Muscle of leg (tissue), 11 donors: ENCODE results near the gene CHCHD1. TPM values are rescaled to one million over a fixed set of nuclear protein-coding genes. Genes with fewer than 3 reads are reported as not detected.

Experiments used
- DNase-seq: peaks from one replicate; pipeline ENCODE4 v3.0.0; 2013
- H3K27ac ChIP-seq: one replicate; pipeline ENCODE4 v1.5.1; 2013; ENCODE audit warnings: mild to moderate bottlenecking, low read length, control low read depth
- H3K27me3 ChIP-seq: one replicate; pipeline ENCODE4 v1.6.1; 2013; ENCODE audit warnings: low read length; ENCODE audit not compliant: control insufficient read depth, insufficient read depth
- H3K36me3 ChIP-seq: one replicate; pipeline ENCODE4 v1.6.1; 2013; ENCODE audit warnings: low read length; ENCODE audit not compliant: control insufficient read depth, insufficient read depth
- H3K4me1 ChIP-seq: one replicate; pipeline ENCODE4 v1.6.1; 2013; ENCODE audit warnings: low read length; ENCODE audit not compliant: control insufficient read depth, insufficient read depth
- H3K4me3 ChIP-seq: one replicate; pipeline ENCODE4 v1.5.1; 2013; ENCODE audit warnings: low read length, control low read depth
- H3K9me3 ChIP-seq: replicated peaks from 2 replicates; pipeline ENCODE4 v1.6.1; 2013; ENCODE audit warnings: low read depth, low read length; ENCODE audit not compliant: control insufficient read depth
- WGBS: methylation state at CpG from one replicate; pipeline ENCODE4 v1.1.5; 2013; ENCODE audit warnings: missing lambda C conversion rate; ENCODE audit not compliant: insufficient coverage; 5-methylcytosine and 5-hydroxymethylcytosine counted together
- polyA plus RNA-seq, 8 donors: library from polyadenylated mRNA; unstranded; fragments of 120-200 nt; gene quantifications; one replicate each; pipeline versions ENCODE4 v1.2.1 to v1.2.3, GENCODE V29; 2013; ENCODE audit warnings: inconsistent platforms in 1 of 8, low replicate concordance in 1 of 8; ENCODE audit not compliant: insufficient read length in 8 of 8, insufficient read depth in 1 of 8
- total RNA-seq: library from RNA; stranded (reverse); fragments of 120-200 nt; gene quantifications from one replicate; pipeline ENCODE4 v1.2.4, GENCODE V29; 2013

The CHCHD1 gene
- total and polyA plus RNA-seq, 9 donors, result 30.1 to 36.3 (median 33.3) TPM

DNA sequence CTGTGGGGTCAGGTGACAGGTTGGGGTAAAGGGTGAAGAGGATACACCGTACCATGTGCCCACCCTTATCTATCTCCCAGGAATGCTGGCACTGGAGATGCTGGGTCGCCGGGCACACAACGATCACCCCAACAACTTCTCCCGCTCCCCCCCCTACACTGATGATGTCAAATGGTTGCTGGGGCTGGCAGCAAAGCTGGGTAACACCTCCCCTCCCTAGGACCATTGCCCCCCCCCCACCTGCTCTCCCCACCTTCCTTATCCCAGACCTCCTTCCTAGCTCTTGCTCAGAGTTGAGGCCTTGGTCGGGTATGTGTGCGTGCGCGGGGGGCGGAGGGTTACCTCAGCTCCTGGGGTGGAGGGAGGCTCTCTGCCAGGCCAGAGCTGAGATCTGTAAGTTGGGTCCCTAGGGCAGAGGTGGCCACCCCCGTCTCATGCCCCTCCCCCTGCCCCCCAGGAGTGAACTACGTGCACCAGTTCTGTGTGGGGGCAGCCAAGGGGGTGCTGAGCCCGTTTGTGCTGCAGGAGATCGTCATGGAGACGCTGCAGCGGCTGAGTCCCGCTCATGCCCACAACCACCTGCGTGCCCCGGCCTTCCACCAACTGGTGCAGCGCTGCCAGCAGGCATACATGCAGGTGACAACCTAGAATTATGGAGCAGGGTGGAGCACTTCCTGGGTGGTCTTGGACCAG is 18.9 kb downstream of the CHCHD1 start:
- no peaks in the 10 kb centered on the region for H3K9me3 ChIP-seq
- H3K36me3 ChIP-seq, result peaks cover 95% of the 10 kb centered on the region
- no peak for DNase-seq
- WGBS, result 61% methylated on average over 5 of the region's 20 CpGs
- no peak overlapping the region for H3K27ac ChIP-seq
- no peaks in the 10 kb centered on the region for H3K27me3 ChIP-seq
- H3K4me3 ChIP-seq, result no peak overlapping the region
- H3K4me1 ChIP-seq, result no peaks in the 10 kb centered on the region

- Histone ChIP-seq H3K36me3 (peaks cover 98% of the 10 kb centered on the region), H3K4me3 (no peak overlapping the region), H3K27ac (no peak overlapping the region), H3K9me3 (no peaks in the 10 kb centered on the region), H3K27me3 (no peaks in the 10 kb centered on the region), H3K4me1 (no peaks in the 10 kb centered on the region)
- 95% methylated on average over 13 of the region's 13 CpGs for WGBS
- no peak for DNase-seq
These were observed 19.4 kb downstream of the CHCHD1 start for GRCh38 chr10:73801253-73801590.

GRCh38 chr10:73802276-73802991 is 20.6 kb downstream of the CHCHD1 start:
- no peaks in the 10 kb centered on the region for H3K9me3 ChIP-seq
- H3K4me1 ChIP-seq, result peaks cover 6% of the 10 kb centered on the region
- no peak for DNase-seq
- WGBS, result 74% methylated on average over 6 of the region's 11 CpGs
- H3K27me3 ChIP-seq, result no peaks in the 10 kb centered on the region
- no peak overlapping the region for H3K27ac ChIP-seq
- peaks cover 98% of the 10 kb centered on the region for H3K36me3 ChIP-seq
- H3K4me3 ChIP-seq, result no peak overlapping the region

- no peaks in the 10 kb centered on the region for H3K27me3 ChIP-seq
- no peak overlapping the region for H3K27ac ChIP-seq
- H3K4me3 ChIP-seq, result no peak overlapping the region
- no peak for DNase-seq
- peaks cover 98% of the 10 kb centered on the region for H3K36me3 ChIP-seq
- H3K4me1 ChIP-seq, result peaks cover 6% of the 10 kb centered on the region
- H3K9me3 ChIP-seq, result no peaks in the 10 kb centered on the region
These were observed 21.9 kb downstream of the CHCHD1 start for GRCh38 chr10:73803680-73804286.

DNA sequence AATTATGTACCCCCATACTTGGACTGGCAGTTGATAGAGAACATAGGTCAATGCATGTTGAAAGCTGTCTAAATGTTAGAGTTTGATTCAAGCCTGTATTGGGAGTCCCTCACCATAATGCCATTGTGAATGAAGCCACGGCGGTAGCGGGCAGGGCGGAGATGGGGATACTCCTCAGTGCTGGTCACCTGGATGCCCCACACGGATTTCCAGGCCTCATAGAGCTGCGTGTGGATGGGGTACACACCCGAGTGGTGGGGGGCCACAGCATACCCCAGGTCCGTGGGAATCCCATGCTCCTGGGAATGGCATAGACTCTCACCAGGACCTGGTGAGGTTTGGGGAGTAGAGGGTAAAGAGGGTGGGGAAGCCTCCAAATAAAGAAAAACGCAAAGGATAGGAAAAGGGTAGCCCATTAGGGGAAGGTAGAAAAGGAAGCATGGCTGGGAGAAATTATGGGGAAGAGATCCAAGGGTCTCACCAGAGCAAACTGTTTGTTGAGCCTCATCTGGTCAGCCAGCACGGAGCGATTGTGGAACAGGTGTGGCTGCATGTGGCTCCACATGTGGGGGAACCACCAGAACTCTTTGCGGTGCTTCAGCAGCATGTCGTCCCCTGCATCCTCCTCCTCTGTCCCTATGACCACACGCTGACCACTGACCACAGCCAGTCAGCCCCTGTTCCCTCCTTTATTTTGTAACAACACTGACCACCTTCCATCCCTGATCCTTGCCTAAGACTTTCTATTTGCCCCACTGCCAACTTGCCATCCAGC is 24.5 kb downstream of the CHCHD1 start:
- Histone ChIP-seq H3K9me3 (no peaks in the 10 kb centered on the region), H3K4me1 (peaks cover 14% of the 10 kb centered on the region), H3K36me3 (peaks cover 84% of the 10 kb centered on the region), H3K4me3 (no peak overlapping the region), H3K27ac (no peak overlapping the region), H3K27me3 (no peaks in the 10 kb centered on the region)
- WGBS, result 93% methylated on average over 14 of the region's 14 CpGs
- no peak for DNase-seq

GRCh38 chr10:73807471-73807870 is 25.6 kb downstream of the CHCHD1 start:
- Histone ChIP-seq H3K4me1 (peaks cover 14% of the 10 kb centered on the region), H3K36me3 (peaks cover 73% of the 10 kb centered on the region), H3K4me3 (no peak overlapping the region), H3K9me3 (no peaks in the 10 kb centered on the region), H3K27me3 (no peaks in the 10 kb centered on the region), H3K27ac (no peak overlapping the region)
- 94% methylated on average over 13 of the region's 14 CpGs for WGBS
- no peak for DNase-seq

GRCh38 chr10:73808021-73808815 is 26.4 kb downstream of the CHCHD1 start:
- no peaks in the 10 kb centered on the region for H3K27me3 ChIP-seq
- H3K4me1 ChIP-seq, result peaks cover 14% of the 10 kb centered on the region
- 91% methylated on average over 14 of the region's 16 CpGs for WGBS
- H3K9me3 ChIP-seq, result no peaks in the 10 kb centered on the region
- no peak overlapping the region for H3K27ac ChIP-seq
- H3K36me3 ChIP-seq, result peaks cover 66% of the 10 kb centered on the region
- H3K4me3 ChIP-seq, result no peak overlapping the region
- no peak for DNase-seq

DNA sequence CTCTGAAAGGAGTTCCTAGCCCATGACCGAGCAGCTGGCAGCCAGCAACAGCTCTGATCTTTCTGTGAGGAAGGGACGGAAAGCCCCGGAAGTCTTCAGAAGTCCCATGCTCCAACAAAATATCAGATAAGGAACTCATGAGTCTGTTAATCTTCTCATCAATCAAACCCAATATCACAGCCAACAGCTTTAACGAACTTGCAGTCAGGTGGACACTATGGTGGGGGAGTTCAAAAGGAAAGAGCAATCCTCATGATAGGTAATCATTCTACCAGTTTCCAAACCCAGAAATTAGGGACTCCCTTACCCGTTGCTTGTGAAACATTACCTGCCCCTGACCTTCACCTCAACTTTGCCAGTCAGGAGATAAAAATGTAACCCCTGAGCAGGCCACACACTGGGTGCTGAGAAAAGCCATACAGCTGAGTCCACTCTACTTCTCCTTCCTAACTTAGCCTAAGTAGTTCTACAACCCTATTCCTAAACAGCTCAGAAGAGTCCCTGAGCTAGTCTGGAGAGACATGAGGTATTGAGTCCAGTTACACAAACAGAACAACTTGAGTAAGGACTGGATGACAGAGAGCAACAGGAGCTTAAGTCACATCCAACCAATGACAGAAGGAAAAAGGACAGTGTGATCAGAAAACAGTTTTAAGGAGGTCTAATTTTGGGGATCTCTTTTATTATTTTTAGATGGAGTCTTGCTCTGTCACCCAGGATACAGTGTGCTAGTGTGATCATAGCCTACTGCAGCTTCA is 27.4 kb downstream of the CHCHD1 start:
- no peak for DNase-seq
- 87% methylated on average over 3 of the region's 5 CpGs for WGBS
- no peak overlapping the region for H3K4me3 ChIP-seq
- no peak overlapping the region for H3K27ac ChIP-seq
- peaks cover 59% of the 10 kb centered on the region for H3K36me3 ChIP-seq
- peaks cover 14% of the 10 kb centered on the region for H3K4me1 ChIP-seq
- H3K27me3 ChIP-seq, result no peaks in the 10 kb centered on the region
- no peaks in the 10 kb centered on the region for H3K9me3 ChIP-seq

GRCh38 chr10:73810358-73810734 is 28.5 kb downstream of the CHCHD1 start:
- Histone ChIP-seq H3K27me3 (no peaks in the 10 kb centered on the region), H3K4me3 (peak overlapping the region; percentile 77), H3K9me3 (no peaks in the 10 kb centered on the region), H3K27ac (no peak overlapping the region), H3K36me3 (peaks cover 55% of the 10 kb centered on the region), H3K4me1 (peaks cover 14% of the 10 kb centered on the region)
- WGBS, result 60% methylated on average over 1 of the region's 7 CpGs
- DNase-seq, result no peak
